ENCODE results near the gene CCDC187.

DNA sequence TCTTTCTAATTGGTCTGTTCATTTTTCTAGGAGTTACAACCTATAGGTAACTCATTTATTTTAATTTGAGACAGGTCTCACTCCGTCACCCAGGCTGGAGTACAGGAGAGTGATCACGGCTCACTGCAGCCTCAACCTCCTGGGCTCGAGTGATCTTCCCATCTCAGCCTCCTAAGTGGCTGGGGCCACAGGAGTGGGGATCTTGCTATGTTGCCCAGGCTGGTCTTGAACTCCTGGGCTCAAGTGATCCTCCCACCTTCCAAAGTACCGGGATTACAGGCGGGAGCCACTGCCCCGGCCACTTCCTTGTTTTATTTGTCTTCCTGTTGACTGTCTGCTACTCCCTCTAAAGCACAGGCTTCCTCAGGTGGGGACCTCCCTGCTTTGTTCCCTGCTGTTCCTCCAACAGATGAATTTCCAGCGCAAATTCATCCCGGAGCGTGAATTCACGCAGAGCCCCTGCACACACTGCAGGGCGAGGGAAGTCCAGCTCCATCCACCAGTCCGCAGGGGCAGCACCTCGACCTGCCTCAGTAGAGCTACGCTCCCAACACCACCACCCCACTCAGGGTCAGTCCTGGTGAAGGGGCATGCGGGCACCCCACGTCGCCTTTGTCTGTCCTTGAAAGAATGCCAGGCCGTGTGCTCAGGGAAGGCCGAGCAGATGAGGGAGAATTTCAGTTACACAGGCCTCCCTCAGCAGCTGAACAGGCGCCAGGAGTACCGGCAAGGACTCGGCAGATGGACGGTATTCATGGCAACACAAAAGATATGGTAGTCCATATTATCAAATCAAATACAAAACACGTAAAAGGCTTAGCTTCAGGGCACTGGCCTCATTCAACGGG lies 64.5 kb downstream of the CCDC187 start:
- TF ChIP-seq POLR2A (IDR thresholded peaks at IDR 0.05): no peak
- TF ChIP-seq, protein P1, sequence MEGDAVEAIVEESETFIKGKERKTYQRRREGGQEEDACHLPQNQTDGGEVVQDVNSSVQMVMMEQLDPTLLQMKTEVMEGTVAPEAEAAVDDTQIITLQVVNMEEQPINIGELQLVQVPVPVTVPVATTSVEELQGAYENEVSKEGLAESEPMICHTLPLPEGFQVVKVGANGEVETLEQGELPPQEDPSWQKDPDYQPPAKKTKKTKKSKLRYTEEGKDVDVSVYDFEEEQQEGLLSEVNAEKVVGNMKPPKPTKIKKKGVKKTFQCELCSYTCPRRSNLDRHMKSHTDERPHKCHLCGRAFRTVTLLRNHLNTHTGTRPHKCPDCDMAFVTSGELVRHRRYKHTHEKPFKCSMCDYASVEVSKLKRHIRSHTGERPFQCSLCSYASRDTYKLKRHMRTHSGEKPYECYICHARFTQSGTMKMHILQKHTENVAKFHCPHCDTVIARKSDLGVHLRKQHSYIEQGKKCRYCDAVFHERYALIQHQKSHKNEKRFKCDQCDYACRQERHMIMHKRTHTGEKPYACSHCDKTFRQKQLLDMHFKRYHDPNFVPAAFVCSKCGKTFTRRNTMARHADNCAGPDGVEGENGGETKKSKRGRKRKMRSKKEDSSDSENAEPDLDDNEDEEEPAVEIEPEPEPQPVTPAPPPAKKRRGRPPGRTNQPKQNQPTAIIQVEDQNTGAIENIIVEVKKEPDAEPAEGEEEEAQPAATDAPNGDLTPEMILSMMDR (IDR thresholded peaks at IDR 0.05): no peak

Measured in body of pancreas (tissue), 4 donors.